HG03060 (cell line): ENCODE data around the gene PLCB4.

Experiments
- ATAC-seq: cut with Tn5 transposase; IDR thresholded peaks from one replicate; pipeline ENCODE4 v1.9.1; 2021; ENCODE audit warnings: low read depth, moderate number of reproducible peaks; ENCODE audit not compliant: unreplicated experiment

The PLCB4 gene

DNA sequence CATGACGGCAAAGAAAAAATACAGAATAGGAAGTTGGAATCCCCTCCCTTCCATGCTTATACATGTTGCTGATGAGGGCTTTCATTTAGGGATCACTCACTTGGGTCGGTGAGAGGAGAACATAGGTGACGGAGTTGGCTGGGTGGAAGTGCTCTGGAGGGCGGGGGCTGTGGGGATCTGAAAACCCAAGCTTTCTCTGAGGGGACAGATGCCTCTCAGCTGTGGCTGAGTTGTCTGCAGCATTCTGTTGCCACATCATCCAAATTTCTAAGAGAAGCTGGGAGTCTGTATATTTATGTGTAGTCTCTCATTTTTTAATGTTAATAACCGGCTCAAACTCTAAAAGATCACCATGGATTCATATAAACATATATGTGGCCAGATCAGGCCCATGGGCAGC, 141.5 kb downstream of the PLCB4 start:
- no peak for ATAC-seq

GRCh38 chr20:9211016-9211760, 142.3 kb downstream of the PLCB4 start:
- no peak for ATAC-seq

GRCh38 chr20:9212735-9213134, 143.8 kb downstream of the PLCB4 start:
- no peak for ATAC-seq

- no peak for ATAC-seq
These were observed 145.8 kb downstream of the PLCB4 start for GRCh38 chr20:9214685-9215084.

- ATAC-seq = no peak
These were observed 146.7 kb downstream of the PLCB4 start for GRCh38 chr20:9215539-9215938.

GRCh38 chr20:9218531-9218961, 149.7 kb downstream of the PLCB4 start:
- ATAC-seq = no peak

GRCh38 chr20:9220874-9221547, 152.1 kb downstream of the PLCB4 start:
- ATAC-seq = no peak

DNA sequence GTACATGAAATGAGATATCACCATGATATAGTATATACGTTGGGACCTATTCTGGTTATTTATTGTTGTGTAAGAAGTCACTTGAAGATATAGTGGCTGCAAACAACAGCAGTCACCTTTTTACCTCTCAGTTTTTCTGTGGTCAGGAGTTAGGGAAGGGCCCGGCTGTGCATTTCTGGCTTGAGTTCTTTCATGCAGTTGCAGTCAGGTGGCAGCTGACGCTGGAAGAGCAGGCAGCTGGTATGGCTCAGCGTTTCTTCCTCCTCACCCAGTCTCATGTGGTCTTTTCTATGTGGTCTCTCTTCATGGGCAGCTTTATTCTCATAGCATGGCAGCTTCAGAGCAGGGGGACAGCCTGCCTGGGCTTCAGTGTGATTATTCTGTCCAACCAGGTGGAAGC, 154.4 kb downstream of the PLCB4 start:
- no peak for ATAC-seq

- no peak for ATAC-seq
These were observed 157.0 kb downstream of the PLCB4 start for GRCh38 chr20:9225879-9226278.

- no peak for ATAC-seq
These were observed 159.2 kb downstream of the PLCB4 start for GRCh38 chr20:9227896-9228615.

DNA sequence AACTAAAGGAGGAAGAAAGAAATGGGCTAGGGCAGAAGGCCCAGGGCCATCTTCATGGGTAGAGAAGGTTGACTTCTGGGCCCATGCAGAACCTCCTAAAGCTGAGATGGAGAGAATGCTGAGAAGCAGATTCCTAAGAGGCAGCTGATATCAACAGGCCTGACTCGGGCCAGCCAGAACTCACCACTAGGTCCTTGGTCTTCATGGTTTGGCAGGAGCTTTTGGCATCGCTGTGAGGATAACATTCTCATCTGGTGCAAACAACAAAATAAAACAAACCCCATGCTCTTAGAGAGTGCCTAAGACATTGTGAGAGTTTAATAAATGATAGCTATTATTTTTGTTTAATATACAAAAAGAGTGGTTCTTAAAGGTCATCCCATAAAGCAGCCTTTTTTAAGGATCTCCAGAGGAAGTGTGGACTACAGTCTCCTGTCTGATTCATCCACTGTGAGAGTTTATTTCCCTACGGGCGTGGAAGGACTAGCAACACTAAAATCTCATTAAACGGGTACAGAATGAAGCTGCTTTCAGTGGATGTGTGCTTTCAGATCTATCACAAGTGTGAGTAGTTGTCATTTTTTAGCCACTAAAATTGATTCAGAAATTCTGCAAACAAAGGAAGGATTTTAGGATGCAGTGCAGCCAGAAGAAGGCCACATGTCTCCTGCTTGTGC, 160.0 kb downstream of the PLCB4 start:
- ATAC-seq = no peak

- ATAC-seq = no peak
These were observed 161.5 kb downstream of the PLCB4 start for GRCh38 chr20:9230406-9230805.

DNA sequence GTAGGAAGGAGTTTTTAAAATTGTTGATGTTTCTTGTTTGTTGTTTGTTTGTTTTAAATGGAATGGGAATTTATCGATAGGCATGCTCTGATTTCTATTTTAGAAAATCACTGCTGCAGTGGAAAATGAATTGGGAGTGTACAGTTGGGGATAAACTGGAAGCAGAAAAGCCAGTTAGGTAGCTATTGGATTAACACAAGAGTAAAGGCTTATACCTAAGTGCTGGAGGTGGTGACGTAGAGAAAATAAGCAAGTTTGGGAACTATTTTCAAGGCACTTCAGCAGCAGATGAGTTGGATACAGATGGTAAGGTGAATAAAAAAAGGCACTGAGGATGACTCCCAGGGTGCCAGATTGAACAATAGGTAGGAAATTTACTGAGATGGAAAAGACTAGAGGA, 164.9 kb downstream of the PLCB4 start:
- ATAC-seq = no peak

DNA sequence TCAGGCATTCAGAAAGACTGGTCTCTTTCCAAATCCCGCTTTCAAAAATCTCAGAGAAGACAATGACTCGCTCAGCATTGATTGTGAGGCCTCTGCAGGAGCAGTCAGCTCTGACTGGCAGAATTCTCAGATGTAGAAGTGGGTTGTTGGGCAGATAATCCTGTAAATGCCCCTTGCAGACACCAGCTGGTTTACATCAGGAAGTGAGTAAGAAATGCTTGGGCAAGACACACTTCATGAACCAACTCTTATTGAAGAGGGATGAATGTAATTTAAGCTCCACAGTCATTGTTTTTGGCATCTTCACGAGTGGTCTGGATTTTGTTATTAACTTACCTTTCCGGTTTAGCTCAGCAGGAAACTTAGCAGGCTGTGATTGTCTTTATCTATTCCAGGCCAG, 166.6 kb downstream of the PLCB4 start:
- no peak for ATAC-seq

GRCh38 chr20:9236458-9236857, 167.6 kb downstream of the PLCB4 start:
- ATAC-seq = no peak

DNA sequence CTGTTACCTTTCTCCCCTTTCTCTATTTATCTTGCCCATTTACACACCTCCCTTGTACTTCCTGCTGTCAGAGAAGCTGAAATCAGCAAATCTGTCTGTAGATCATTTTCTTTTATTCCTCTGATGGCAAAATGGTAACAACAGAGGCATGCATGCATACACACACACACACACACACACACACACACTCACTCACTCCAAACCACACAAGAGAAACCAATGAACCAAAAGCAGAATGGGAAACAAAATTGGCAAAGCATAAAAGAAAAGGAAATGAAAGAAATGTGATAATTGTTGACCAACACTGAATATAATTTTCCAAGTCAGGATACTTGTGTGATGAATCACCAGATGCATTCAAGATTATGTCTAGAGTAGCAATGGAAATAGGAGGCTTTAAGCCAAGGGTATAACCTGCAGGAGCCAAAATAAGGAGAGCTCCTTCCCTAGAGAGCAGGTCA, 172.4 kb downstream of the PLCB4 start:
- no peak for ATAC-seq

DNA sequence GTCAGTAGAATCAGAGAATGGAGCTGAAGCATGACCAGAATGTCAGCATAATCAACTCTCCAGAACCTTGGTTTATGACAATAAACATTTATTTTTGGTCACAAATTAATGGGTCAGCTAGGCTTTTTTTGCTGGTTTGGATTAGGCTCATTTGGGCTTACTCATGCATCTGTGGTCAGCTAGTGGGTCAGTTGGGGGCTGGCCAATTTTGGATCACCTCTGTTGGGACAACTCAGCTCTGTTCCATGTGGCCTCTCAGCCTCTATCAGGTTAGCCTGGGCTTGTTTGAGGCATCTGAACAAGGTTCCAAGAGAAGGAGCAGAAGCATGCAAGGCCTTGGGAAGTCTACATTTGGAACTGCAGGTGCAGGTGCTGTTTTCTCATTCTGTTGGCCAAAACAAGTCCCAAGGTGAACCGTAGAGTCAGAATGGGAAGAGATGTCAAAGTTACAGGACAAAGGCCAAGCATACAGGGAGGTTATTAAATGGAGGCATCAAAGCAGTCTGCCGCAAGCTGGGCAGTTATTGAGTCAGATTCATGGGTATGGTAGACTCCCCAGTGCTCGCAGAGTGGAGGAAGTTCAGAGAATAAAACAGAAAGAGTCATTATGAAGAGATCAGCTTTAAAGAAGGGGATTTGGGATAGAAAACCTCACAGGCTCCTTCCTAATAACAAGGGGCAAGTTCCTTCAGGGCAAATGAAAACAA, 173.0 kb downstream of the PLCB4 start:
- ATAC-seq = no peak

DNA sequence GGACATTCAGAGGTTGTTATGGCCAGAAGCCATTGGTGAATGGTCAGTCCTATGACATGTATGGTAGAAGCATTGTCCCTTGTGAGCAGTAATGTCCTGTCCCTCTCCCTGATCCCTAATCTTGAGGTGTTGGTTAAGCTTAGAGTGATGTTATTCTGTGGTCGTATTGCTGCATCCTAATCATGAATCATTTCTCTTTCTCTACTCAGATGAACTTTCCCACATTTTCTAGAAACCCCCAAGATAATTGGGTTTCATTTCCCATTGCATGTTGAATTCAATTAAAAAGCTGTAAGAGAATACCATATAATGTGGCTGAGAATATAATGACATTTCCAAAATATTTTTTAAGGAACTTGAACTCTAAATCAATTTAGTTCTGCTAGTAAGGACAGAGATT, 175.1 kb downstream of the PLCB4 start:
- no peak for ATAC-seq

DNA sequence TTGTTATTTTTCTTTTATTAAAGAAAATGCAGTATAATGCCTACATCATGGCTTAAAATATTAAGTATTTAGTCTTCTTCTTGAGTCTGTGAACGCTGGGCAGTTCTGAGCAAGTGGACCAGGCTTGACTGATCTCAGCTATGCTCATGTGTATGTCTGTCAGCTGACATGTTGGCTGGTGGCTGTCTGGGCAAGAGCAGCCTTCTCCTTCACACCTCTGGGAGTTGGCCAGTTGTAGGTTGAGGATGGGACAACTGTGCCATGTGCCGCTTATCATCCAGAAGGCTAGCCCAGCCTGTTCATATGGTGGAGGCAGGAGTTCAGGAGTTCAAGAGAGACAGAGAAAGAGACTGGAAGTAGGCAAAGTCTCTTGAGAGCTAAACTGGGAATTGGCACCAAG, 175.9 kb downstream of the PLCB4 start:
- no peak for ATAC-seq

DNA sequence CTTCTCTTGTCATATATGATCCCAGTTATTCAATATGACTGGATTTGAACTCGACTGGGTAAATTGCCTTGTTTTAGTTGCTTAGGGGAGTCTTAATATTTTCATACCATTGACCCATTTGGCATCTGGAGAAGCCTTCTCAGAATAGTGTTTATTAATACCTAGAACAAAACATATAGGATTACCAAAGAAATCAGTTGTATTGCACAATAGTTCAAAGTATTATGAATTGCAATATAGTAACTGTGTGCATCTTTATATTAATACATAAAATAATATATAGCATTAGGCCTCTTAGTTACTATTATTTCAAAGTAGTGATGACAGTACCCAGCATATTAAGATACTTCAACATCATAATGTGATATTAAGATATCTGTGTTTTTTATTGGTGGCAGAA, 177.8 kb downstream of the PLCB4 start:
- no peak for ATAC-seq
